ENCODE data around the gene VGLL4. TPM values are rescaled to one million over a fixed set of nuclear protein-coding genes. Genes with fewer than 3 reads are reported as not detected.

Gene VGLL4
- total RNA-seq, 2 experiments from 2014 or later, result 36.1 to 74.5 TPM

- Histone ChIP-seq H3K27ac (ENCODE audit: low read depth, low read length, poor library complexity, severe bottlenecking) (no peak overlapping the region), H3K4me2 (ENCODE audit: low read length) (no peak overlapping the region), H3K4me1 (ENCODE audit: insufficient read depth, low read length, poor library complexity, severe bottlenecking) (no peaks in the 10 kb centered on the region), H3K4me3 (ENCODE audit: low read depth, low read length, poor library complexity, severe bottlenecking) (no peak overlapping the region), H3K9me3 (ENCODE audit: low read length) (no peaks in the 10 kb centered on the region), H3K36me3 (ENCODE audit: insufficient read depth, low read length) (no peaks in the 10 kb centered on the region), H2AFZ (ENCODE audit: low read length) (no peak overlapping the region), H3K9me2 (ENCODE audit: insufficient read depth, low read length) (no peaks in the 10 kb centered on the region), H3K79me2 (ENCODE audit: insufficient read depth, low read depth, low read length) (no peaks in the 10 kb centered on the region), H4K20me1 (ENCODE audit: insufficient read depth, low read length) (no peaks in the 10 kb centered on the region)
- DNase-seq (ENCODE audit: low spot score), result no peak
- POLR2A ChIA-PET, result interaction anchor here (0.6 kb wide), 1 partner anchor 20 kb away, joined by 3 read pairs; no protein-coding TSS in a partner anchor
- BruUV-seq (replicated peaks), result no TSS peak
- TF ChIP-seq CTCF (conservative IDR thresholded peaks at IDR 0.05; ENCODE audit: low read length), result no peak
- TF ChIP-seq EZH2phosphoT487 (IDR thresholded peaks at IDR 0.05; ENCODE audit: borderline replicate concordance, low read depth, low read length), result no peak
- CTCF ChIA-PET (ENCODE audit: unreplicated experiment), result interaction anchor here (0.6 kb wide), 1 partner anchor 22 kb away, joined by 3 read pairs; no protein-coding TSS in a partner anchor
- intact Hi-C loops (cut with micrococcal nuclease; ENCODE audit: unreplicated experiment), result no loop called here
Observed at GRCh38 chr3:11538581-11538980, 105.1 kb downstream of the VGLL4 start.

- no peaks in the 10 kb centered on the region for H3K79me2 ChIP-seq (ENCODE audit: insufficient read depth, low read depth, low read length)
- H3K36me3 ChIP-seq (ENCODE audit: insufficient read depth, low read length), result no peaks in the 10 kb centered on the region
- CTCF ChIA-PET (ENCODE audit: unreplicated experiment), result no interaction called here
- no TSS peak for BruUV-seq (replicated peaks)
- no peaks in the 10 kb centered on the region for H3K9me2 ChIP-seq (ENCODE audit: insufficient read depth, low read length)
- no peak overlapping the region for H3K4me2 ChIP-seq (ENCODE audit: low read length)
- TF ChIP-seq EZH2phosphoT487 (IDR thresholded peaks at IDR 0.05; ENCODE audit: borderline replicate concordance, low read depth, low read length) (no peak), CTCF (conservative IDR thresholded peaks at IDR 0.05; ENCODE audit: low read length) (no peak)
- POLR2A ChIA-PET, result interaction anchor here (1.1 kb wide), 1 partner anchor 30 kb away, joined by 6 read pairs; no protein-coding TSS in a partner anchor
- H3K4me1 ChIP-seq (ENCODE audit: insufficient read depth, low read length, poor library complexity, severe bottlenecking), result no peaks in the 10 kb centered on the region
- H3K27ac ChIP-seq (ENCODE audit: low read depth, low read length, poor library complexity, severe bottlenecking), result no peak overlapping the region
- intact Hi-C loops (cut with micrococcal nuclease; ENCODE audit: unreplicated experiment), result no loop called here
- H4K20me1 ChIP-seq (ENCODE audit: insufficient read depth, low read length), result no peaks in the 10 kb centered on the region
- no peak overlapping the region for H2AFZ ChIP-seq (ENCODE audit: low read length)
- no peak for DNase-seq (ENCODE audit: low spot score)
- no peaks in the 10 kb centered on the region for H3K9me3 ChIP-seq (ENCODE audit: low read length)
- H3K4me3 ChIP-seq (ENCODE audit: low read depth, low read length, poor library complexity, severe bottlenecking), result no peak overlapping the region
Observed at GRCh38 chr3:11536936-11537612, 106.6 kb downstream of the VGLL4 start.

Measured in OCI-LY7 (cell line).